OCI-LY3 (cell line): Measurements from ENCODE around the gene C11orf98.

Experiments
- CTCF ChIP-seq: fragments of 200-600, 300-600 bp; sonication (generic); IDR thresholded peaks from 2 replicates; pipeline ENCODE4 v1.5.1; 2014; ENCODE audit warnings: antibody characterized with exemption, low read length, low read depth
- EZH2phosphoT487 ChIP-seq: fragments of 200-600 bp; shearing (Covaris generic); IDR thresholded peaks from 2 replicates; pipeline ENCODE4 v1.6.1; 2018; ENCODE audit warnings: antibody characterized with exemption, mixed run types, low read depth

DNA sequence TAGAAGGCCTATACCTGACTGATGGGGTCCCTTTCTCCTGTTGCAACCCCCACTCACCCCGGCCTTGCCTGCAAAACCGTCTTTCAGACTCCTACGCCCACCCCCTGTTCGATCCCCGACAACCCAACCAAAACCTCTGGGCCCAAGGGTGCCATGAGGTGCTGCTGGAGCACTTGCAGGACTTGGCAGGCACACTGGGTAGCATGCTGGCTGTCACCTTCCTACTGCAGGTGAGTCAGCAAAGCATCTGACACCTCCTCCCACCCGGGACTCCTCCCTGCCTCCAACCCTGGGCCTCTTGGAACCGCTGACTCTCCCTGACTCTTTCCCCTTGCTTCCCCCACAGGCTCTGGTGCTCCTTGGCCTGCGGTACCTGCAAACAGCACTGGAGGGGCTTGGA is 50.7 kb downstream of the C11orf98 start:
- no peak for TF ChIP-seq CTCF
- TF ChIP-seq EZH2phosphoT487 = no peak
